Psoas muscle (tissue), 8 donors: ENCODE measurements around the gene KCNA10. TPM values are rescaled to one million over a fixed set of nuclear protein-coding genes. Genes with fewer than 3 reads are reported as not detected.

Experiments used
- ATAC-seq, 4 donors: fragments of 200-7000 bp; cut with Tn5 transposase; one replicate each; pipeline ENCODE4 v1.9.1; 2020; ENCODE audit warnings: moderate library complexity in 3 of 4, mild to moderate bottlenecking in 2 of 4
- DNase-seq, 2 donors: peaks; one replicate each; pipeline ENCODE4 v3.0.0-alpha.2; 2020
- H3K27ac ChIP-seq: fragments of 200-600 bp; one replicate; pipeline ENCODE4 v1.8.0; 2022
- H3K27me3 ChIP-seq, 3 donors: fragments of 200-600 bp in 1 of 3; one replicate each; pipeline versions ENCODE4 v1.6.1 to v1.8.0; 2013 to 2022; ENCODE audit warnings: low read length in 2 of 3, mild to moderate bottlenecking in 2 of 3, moderate library complexity in 1 of 3; ENCODE audit not compliant: insufficient read depth in 3 of 3
- H3K36me3 ChIP-seq, 2 donors: fragments of 200-600 bp in 1 of 2; one replicate each; pipeline versions ENCODE4 v1.6.1 to v1.8.0; 2013 to 2022; ENCODE audit warnings: low read depth in 1 of 2, mild to moderate bottlenecking in 1 of 2, moderate library complexity in 1 of 2; ENCODE audit not compliant: insufficient read depth in 1 of 2
- H3K4me1 ChIP-seq: fragments of 200-600 bp; one replicate; pipeline ENCODE4 v1.8.0; 2022
- H3K4me3 ChIP-seq: fragments of 200-600 bp; one replicate; pipeline ENCODE4 v1.8.0; 2022; ENCODE audit warnings: mild to moderate bottlenecking
- H3K9me3 ChIP-seq: fragments of 200-600 bp; one replicate; pipeline ENCODE4 v1.8.0; 2022
- CTCF ChIP-seq: fragments of 200-600 bp; IDR thresholded peaks from one replicate; pipeline ENCODE4 v1.8.0; 2022; ENCODE audit warnings: antibody characterized with exemption
- WGBS, 3 donors: extraction: QIAGEN DNeasy Blood & Tissue Kit; methylation state at CpG; one replicate each; pipeline versions ENCODE4 v1.1.6 to v1.1.7; 2013; 5-methylcytosine and 5-hydroxymethylcytosine counted together
- intact Hi-C, 2 donors: fragments of 100-400 bp; cut with DNase I; formaldehyde crosslinking; loops; one replicate each; pipeline versions ENCODE4 v1.11.0 to v1.14.2; 2022
- long read RNA-seq, 2 donors: library from polyadenylated mRNA; unstranded; transcript quantifications; one replicate each; pipeline ENCODE4 v2.0.0, GENCODE V29; 2021
- polyA plus RNA-seq, 3 donors: library from polyadenylated mRNA; stranded (reverse); fragments of 200-250 nt; gene quantifications; one replicate each; pipeline ENCODE4 v1.2.3, GENCODE V29; 2013
- total RNA-seq, 4 donors: library from RNA; stranded (reverse); fragmentation: NEBNext Ultra II Directional in 2 of 4; extraction: Animal tissue kit (Norgen Biotek cat#: 25700) in 2 of 4; gene quantifications; one replicate each; pipeline versions ENCODE4 v1.2.1 to v1.2.4, GENCODE V29; 2021 to 2023
- donor health status: healthy with polysubstance abuse.
- donor health status: DM: no; HTN: no; CAD: no; lungs with moderate emphysema.
- donor health status: Bipolar disorder and iron deficiency.
- donor health status: healthy.
- donor health status: DM: yes; HTN: yes; CAD: no.
- donor health status: DM: no; HTN: no; CAD: no.
- donor health status: DM: no; HTN: no; CAD: no.
- donor health status: DM: yes; HTN: yes; CAD: no.

KCNA10 gene
- total RNA-seq, result not detected
- not detected for polyA plus RNA-seq
- long read RNA-seq, donor 1, result 0 reads
- long read RNA-seq, donor 2, result 0 reads

- 55 to 71% (median 57%) methylated on average over 9 of the region's 9 CpGs for WGBS, 3 donors
- no peak for TF ChIP-seq CTCF
- no peak for DNase-seq
- ATAC-seq, result no peak
- Histone ChIP-seq H3K9me3 (no peaks in the 10 kb centered on the region), H3K4me1 (no peaks in the 10 kb centered on the region), H3K27ac (no peak within 1 kb of the TSS), H3K36me3 (no peaks in the 10 kb centered on the region), H3K4me3 (no peak within 1 kb of the TSS), H3K27me3 (peaks cover 0 to 2% (median 1%) of the 10 kb centered on the region in 3 donors)
- intact Hi-C loops, result no loop called here
These were observed at the start of gene KCNA10 for GRCh38 chr1:110519125-110519810. TSS of gene KCNA10 (minus strand) at chr1:110519175. CDS start at chr1:110518787, 388 bp downstream.

- WGBS, 3 donors, result 72 to 82% (median 81%) methylated on average over 3 of the region's 3 CpGs
These were observed 47.9 kb upstream of the KCNA10 start for GRCh38 chr1:110566836-110567235.

DNA sequence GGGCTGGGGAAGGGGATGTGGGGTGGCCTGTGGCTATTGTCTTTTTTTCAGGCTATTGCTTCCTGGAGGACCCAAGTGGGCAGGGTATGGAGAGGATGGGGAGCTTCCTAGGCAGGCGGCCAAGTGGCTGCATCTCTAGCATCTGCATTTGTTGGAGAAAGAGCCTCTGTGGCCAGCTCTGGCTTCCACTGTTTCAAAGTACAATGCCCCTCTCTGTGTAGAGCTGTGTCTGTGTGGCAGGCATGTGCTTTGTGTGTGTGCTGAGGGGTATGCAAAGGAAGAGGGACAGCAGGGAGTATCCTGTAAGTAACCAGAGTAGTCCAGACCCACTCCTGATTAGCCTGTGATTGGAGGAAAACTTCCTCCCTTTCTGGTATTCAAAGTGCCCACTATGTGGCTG is 46.6 kb upstream of the KCNA10 start:
- Histone ChIP-seq H3K36me3 (no peaks in the 10 kb centered on the region), H3K4me3 (no peak overlapping the region), H3K27ac (no peak overlapping the region), H3K4me1 (no peaks in the 10 kb centered on the region), H3K27me3 (peaks cover 0 to 12% (median 2%) of the 10 kb centered on the region in 3 donors), H3K9me3 (no peaks in the 10 kb centered on the region)
- 47 to 64% (median 63%) methylated on average over 1 of the region's 1 CpG for WGBS, 3 donors
- DNase-seq (no peak), ATAC-seq (no peak)
- intact Hi-C loops, result no loop called here
- no peak for TF ChIP-seq CTCF

More at GRCh38 chr1:110566836-110567235, 47.9 kb upstream of the KCNA10 start:
- H3K36me3 ChIP-seq, result no peaks in the 10 kb centered on the region
- H3K4me1 ChIP-seq, result no peaks in the 10 kb centered on the region
- H3K27me3 ChIP-seq, result peaks cover 0 to 12% (median 2%) of the 10 kb centered on the region in 3 donors
- ATAC-seq, result no peak
- no peak overlapping the region for H3K27ac ChIP-seq
- no peak overlapping the region for H3K4me3 ChIP-seq
- no peak for DNase-seq
- intact Hi-C loops, result no loop called here
- no peaks in the 10 kb centered on the region for H3K9me3 ChIP-seq
- TF ChIP-seq CTCF, result no peak

- intact Hi-C loops, result no loop called here
- no peaks in the 10 kb centered on the region for H3K9me3 ChIP-seq
- no peaks in the 10 kb centered on the region for H3K36me3 ChIP-seq
- H3K4me3 ChIP-seq, result no peak overlapping the region
- H3K27ac ChIP-seq, result no peak overlapping the region
- 82 to 87% (median 83%) methylated on average over 4 of the region's 4 CpGs for WGBS, 3 donors
- no peak for TF ChIP-seq CTCF
- no peak for ATAC-seq
- no peaks in the 10 kb centered on the region for H3K4me1 ChIP-seq
- no peak for DNase-seq
- peaks cover 0 to 2% (median 0%) of the 10 kb centered on the region in 3 donors for H3K27me3 ChIP-seq
These were observed 44.1 kb upstream of the KCNA10 start for GRCh38 chr1:110563089-110563488.

DNA sequence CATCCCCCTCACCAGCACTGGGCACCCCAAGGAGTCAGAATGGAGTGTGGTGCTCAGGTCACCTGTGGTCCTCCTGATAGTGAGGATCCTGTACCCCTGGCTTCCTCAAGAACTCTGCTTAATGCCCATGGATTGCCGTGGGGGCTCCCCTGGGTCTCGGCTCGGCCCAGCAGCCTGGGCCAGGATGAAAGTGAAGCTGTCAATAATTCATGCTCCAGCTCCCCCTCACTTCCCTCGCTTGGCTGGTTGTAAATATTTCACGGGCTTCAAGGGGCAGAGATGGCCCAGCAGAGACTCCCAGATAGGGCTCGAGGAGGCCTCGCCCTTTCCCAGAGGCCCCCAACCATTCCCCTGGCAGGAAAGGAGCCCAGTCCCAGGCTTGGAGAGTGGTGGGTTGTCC is 42.6 kb upstream of the KCNA10 start:
- H3K4me1 ChIP-seq, result no peaks in the 10 kb centered on the region
- no peak overlapping the region for H3K4me3 ChIP-seq
- H3K27ac ChIP-seq, result no peak overlapping the region
- H3K27me3 ChIP-seq, result peaks cover 0 to under 1% (median 0%) of the 10 kb centered on the region in 3 donors
- TF ChIP-seq CTCF, result no peak
- DNase-seq (no peak), ATAC-seq (no peak)
- no peaks in the 10 kb centered on the region for H3K36me3 ChIP-seq
- H3K9me3 ChIP-seq, result no peaks in the 10 kb centered on the region
- intact Hi-C loops, result no loop called here
- WGBS, 3 donors, result 67 to 69% (median 68%) methylated on average over 7 of the region's 7 CpGs
